Measurements from ENCODE around the gene CERS2.

Gene CERS2

GRCh38 chr1:150979092-150980056 is 4.7 kb upstream of the CERS2 start:
- Histone ChIP-seq H3K79me2 (ENCODE audit: control insufficient read depth, insufficient read depth, low read length, unreplicated experiment) (peaks cover 2% of the 10 kb centered on the region), H3K36me3 (ENCODE audit: insufficient read depth, low read length) (no peaks in the 10 kb centered on the region), H3K4me3 (ENCODE audit: low read depth, low read length) (peak overlapping the region; percentile 49), H3K4me1 (ENCODE audit: control insufficient read depth, insufficient read depth, low read length, unreplicated experiment) (peaks cover 52% of the 10 kb centered on the region), H2AFZ (ENCODE audit: low read length, unreplicated experiment) (peak overlapping the region; percentile 94), H3K27me3 (ENCODE audit: insufficient read depth, low read length) (no peaks in the 10 kb centered on the region), H3K27ac (ENCODE audit: low read depth, low read length) (peak overlapping the region; percentile 23; the same call in 1 of the 2 replicates)

DNA sequence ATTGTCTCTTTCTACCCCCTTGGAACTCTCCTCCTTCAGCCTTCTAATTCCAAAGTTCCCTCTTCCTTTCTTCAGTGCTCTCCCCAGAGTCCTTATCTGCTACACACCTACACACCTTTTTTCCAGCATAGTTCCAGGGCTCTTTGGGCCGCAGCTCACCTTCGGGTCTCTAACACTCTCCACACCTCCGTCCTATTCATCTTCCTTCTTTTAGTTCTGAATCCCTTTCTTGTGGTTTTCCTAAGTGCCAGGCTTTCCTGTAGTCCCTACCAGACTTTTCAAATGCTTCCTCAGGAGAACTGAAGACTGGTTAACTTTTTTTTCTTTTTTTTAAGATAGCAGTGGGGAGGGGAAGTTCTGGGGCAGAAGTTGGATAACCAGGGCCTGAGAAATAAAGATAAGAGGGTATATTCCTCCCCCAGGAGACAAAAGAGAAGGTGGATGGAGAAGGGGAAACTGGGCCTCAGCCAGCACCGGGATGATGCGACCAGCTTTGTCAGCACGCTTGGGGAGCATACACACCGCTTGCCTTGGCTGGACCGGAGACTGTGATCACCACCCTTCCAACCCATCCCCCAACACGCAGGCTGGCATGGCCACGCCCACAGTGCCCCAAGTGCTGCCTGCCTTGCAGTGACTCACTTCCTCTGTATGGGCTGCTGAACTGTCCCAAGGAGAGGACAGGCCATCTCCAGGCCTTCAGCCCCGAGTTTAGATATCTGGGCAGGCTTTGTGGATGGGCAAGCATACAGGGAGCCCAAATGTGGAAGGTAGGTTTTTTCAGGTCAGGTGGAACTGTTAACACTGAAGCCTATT is 2.5 kb upstream of the CERS2 start:
- Histone ChIP-seq H3K27ac (ENCODE audit: low read depth, low read length) (peak overlapping the region; percentile 80), H2AFZ (ENCODE audit: low read length, unreplicated experiment) (peak overlapping the region; percentile 53), H3K4me3 (ENCODE audit: low read depth, low read length) (peak overlapping the region; percentile 49), H3K27me3 (ENCODE audit: insufficient read depth, low read length) (no peaks in the 10 kb centered on the region), H3K4me1 (ENCODE audit: control insufficient read depth, insufficient read depth, low read length, unreplicated experiment) (peaks cover 60% of the 10 kb centered on the region), H3K79me2 (ENCODE audit: control insufficient read depth, insufficient read depth, low read length, unreplicated experiment) (peaks cover 25% of the 10 kb centered on the region), H3K36me3 (ENCODE audit: insufficient read depth, low read length) (no peaks in the 10 kb centered on the region)

GRCh38 chr1:150976401-150976821 is 1.8 kb upstream of the CERS2 start:
- Histone ChIP-seq H3K27ac (ENCODE audit: low read depth, low read length) (peak overlapping the region; percentile 80), H2AFZ (ENCODE audit: low read length, unreplicated experiment) (no peak overlapping the region)

DNA sequence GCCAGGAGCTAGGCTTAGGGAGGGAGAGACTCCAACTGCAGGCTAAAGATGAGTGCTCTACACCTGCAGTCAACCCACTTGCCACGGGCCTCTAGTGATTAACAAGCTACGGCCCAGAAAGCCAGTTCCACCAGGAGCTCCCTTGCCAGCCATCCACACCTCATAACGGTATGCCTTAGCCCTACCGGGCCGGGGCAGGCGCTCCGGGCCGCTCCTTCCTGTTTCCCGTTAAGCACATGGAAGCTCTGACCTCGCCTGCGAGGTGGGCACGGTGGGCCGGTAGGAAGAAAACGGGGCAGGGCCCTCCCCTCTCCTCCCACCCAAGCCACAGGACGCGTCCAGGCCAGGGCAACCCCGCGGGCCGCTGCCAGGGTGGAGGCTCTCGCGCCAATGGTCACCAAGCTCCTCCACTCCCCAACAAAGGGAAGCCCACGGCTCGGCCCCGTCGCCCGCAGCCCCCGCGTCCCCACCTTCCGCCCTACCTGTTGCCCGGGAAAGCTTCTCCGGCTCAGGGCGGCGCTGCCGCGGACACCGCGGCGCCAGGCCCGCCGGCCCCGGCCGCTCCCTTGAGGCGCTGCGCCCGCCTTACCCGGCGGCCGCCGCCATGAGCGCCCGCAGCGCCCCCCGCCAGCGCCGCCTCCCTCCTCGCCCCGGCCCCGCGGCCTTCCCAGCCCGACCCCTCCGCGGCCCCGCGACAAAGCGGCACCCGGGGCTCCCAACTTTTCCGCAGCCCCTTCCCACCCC is 627 bp downstream of the CERS2 start:
- Histone ChIP-seq H2AFZ (ENCODE audit: low read length, unreplicated experiment) (peak overlapping the region; percentile 57), H3K4me1 (ENCODE audit: control insufficient read depth, insufficient read depth, low read length, unreplicated experiment) (peaks cover 61% of the 10 kb centered on the region), H3K27ac (ENCODE audit: low read depth, low read length) (peak overlapping the region; percentile 64), H3K36me3 (ENCODE audit: insufficient read depth, low read length) (no peaks in the 10 kb centered on the region), H3K79me2 (ENCODE audit: control insufficient read depth, insufficient read depth, low read length, unreplicated experiment) (peaks cover 52% of the 10 kb centered on the region), H3K27me3 (ENCODE audit: insufficient read depth, low read length) (no peaks in the 10 kb centered on the region), H3K4me3 (ENCODE audit: low read depth, low read length) (peak overlapping the region; percentile 99)

More at GRCh38 chr1:150976401-150976821, 1.8 kb upstream of the CERS2 start:
- Histone ChIP-seq H3K4me3 (ENCODE audit: low read depth, low read length) (0 out of 2 replicates have a peak overlapping the region, but pooled peaks have one; percentile 49), H3K36me3 (ENCODE audit: insufficient read depth, low read length) (no peaks in the 10 kb centered on the region), H3K4me1 (ENCODE audit: control insufficient read depth, insufficient read depth, low read length, unreplicated experiment) (peaks cover 60% of the 10 kb centered on the region), H3K79me2 (ENCODE audit: control insufficient read depth, insufficient read depth, low read length, unreplicated experiment) (peaks cover 31% of the 10 kb centered on the region), H3K27me3 (ENCODE audit: insufficient read depth, low read length) (no peaks in the 10 kb centered on the region)

DNA sequence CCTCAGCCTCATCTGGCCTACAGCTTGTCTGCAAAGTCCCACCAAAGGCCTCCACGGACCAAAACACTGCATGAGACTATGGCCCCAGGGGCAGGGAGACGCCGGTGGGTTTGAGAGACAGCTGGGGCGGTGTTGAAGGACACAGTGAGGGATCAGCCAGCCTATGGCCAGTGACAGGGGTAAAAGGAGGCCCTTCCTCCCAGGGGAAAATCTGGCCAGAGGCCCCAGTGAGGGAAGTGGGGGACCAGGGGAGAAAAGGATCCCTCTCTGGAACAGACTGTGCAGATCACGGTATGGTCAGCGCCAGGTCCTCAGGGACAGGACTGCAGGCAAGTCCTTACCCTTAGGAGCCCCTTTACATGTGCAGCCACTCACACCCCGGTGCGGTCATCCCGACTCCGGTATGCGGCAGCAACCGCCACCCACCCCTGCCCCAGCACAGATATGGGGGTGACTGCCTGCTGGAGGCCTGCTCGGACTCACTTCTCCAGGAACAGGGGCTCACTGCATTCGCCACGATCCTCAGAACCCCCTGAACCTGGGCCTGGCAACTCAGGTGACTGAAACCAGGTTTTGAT is 1.3 kb downstream of the CERS2 start:
- Histone ChIP-seq H3K27ac (ENCODE audit: low read depth, low read length) (peak overlapping the region; percentile 64), H3K36me3 (ENCODE audit: insufficient read depth, low read length) (no peaks in the 10 kb centered on the region), H3K79me2 (ENCODE audit: control insufficient read depth, insufficient read depth, low read length, unreplicated experiment) (peaks cover 58% of the 10 kb centered on the region), H3K4me1 (ENCODE audit: control insufficient read depth, insufficient read depth, low read length, unreplicated experiment) (peaks cover 56% of the 10 kb centered on the region), H2AFZ (ENCODE audit: low read length, unreplicated experiment) (no peak overlapping the region), H3K27me3 (ENCODE audit: insufficient read depth, low read length) (no peaks in the 10 kb centered on the region), H3K4me3 (ENCODE audit: low read depth, low read length) (peak overlapping the region; percentile 99)

GRCh38 chr1:150972417-150972940 is 2.2 kb downstream of the CERS2 start:
- H3K79me2 ChIP-seq (ENCODE audit: control insufficient read depth, insufficient read depth, low read length, unreplicated experiment), result peaks cover 61% of the 10 kb centered on the region
- peaks cover 5% of the 10 kb centered on the region for H3K36me3 ChIP-seq (ENCODE audit: insufficient read depth, low read length)
- peak overlapping the region; percentile 99 for H3K4me3 ChIP-seq (ENCODE audit: low read depth, low read length)
- H3K27me3 ChIP-seq (ENCODE audit: insufficient read depth, low read length), result no peaks in the 10 kb centered on the region
- H3K27ac ChIP-seq (ENCODE audit: low read depth, low read length), result peak overlapping the region; percentile 62; the same call in 1 of the 2 replicates
- H3K4me1 ChIP-seq (ENCODE audit: control insufficient read depth, insufficient read depth, low read length, unreplicated experiment), result peaks cover 47% of the 10 kb centered on the region
- no peak overlapping the region for H2AFZ ChIP-seq (ENCODE audit: low read length, unreplicated experiment)

GRCh38 chr1:150971583-150972416 is 2.8 kb downstream of the CERS2 start:
- H3K4me3 ChIP-seq (ENCODE audit: low read depth, low read length), result peak overlapping the region; percentile 99
- H2AFZ ChIP-seq (ENCODE audit: low read length, unreplicated experiment), result no peak overlapping the region
- H3K27me3 ChIP-seq (ENCODE audit: insufficient read depth, low read length), result no peaks in the 10 kb centered on the region
- peaks cover 61% of the 10 kb centered on the region for H3K79me2 ChIP-seq (ENCODE audit: control insufficient read depth, insufficient read depth, low read length, unreplicated experiment)
- H3K4me1 ChIP-seq (ENCODE audit: control insufficient read depth, insufficient read depth, low read length, unreplicated experiment), result peaks cover 40% of the 10 kb centered on the region
- H3K27ac ChIP-seq (ENCODE audit: low read depth, low read length), result peak overlapping the region; percentile 62
- peaks cover 11% of the 10 kb centered on the region for H3K36me3 ChIP-seq (ENCODE audit: insufficient read depth, low read length)

GRCh38 chr1:150970808-150971582 is 3.6 kb downstream of the CERS2 start:
- peak overlapping the region; percentile 99 for H3K4me3 ChIP-seq (ENCODE audit: low read depth, low read length)

GRCh38 chr1:150969626-150970025 is 5.0 kb downstream of the CERS2 start:
- Histone ChIP-seq H3K36me3 (ENCODE audit: insufficient read depth, low read length) (peaks cover 20% of the 10 kb centered on the region), H3K79me2 (ENCODE audit: control insufficient read depth, insufficient read depth, low read length, unreplicated experiment) (peaks cover 61% of the 10 kb centered on the region), H3K4me1 (ENCODE audit: control insufficient read depth, insufficient read depth, low read length, unreplicated experiment) (peaks cover 28% of the 10 kb centered on the region), H3K4me3 (ENCODE audit: low read depth, low read length) (no peak overlapping the region), H3K27ac (ENCODE audit: low read depth, low read length) (no peak overlapping the region), H2AFZ (ENCODE audit: low read length, unreplicated experiment) (no peak overlapping the region), H3K27me3 (ENCODE audit: insufficient read depth, low read length) (no peaks in the 10 kb centered on the region)

More at GRCh38 chr1:150970808-150971582, 3.6 kb downstream of the CERS2 start:
- Histone ChIP-seq H3K36me3 (ENCODE audit: insufficient read depth, low read length) (peaks cover 19% of the 10 kb centered on the region), H3K4me1 (ENCODE audit: control insufficient read depth, insufficient read depth, low read length, unreplicated experiment) (peaks cover 32% of the 10 kb centered on the region), H3K27me3 (ENCODE audit: insufficient read depth, low read length) (no peaks in the 10 kb centered on the region), H3K27ac (ENCODE audit: low read depth, low read length) (peak overlapping the region; percentile 62), H2AFZ (ENCODE audit: low read length, unreplicated experiment) (no peak overlapping the region), H3K79me2 (ENCODE audit: control insufficient read depth, insufficient read depth, low read length, unreplicated experiment) (peaks cover 61% of the 10 kb centered on the region)

All from ACC112 (cell line).